NOMO-1 (cell line): ENCODE measurements around the gene PITRM1.
"Not testable (repeated sequence)": the region's sequence is repeated elsewhere in the genome, so short reads cannot be mapped to it uniquely, and the experiment has no call there.

ENCODE experiments used
- DNase-seq, 2 experiments: peaks; one replicate each; lab custom pipeline; 2025; ENCODE audit not compliant: unreplicated experiment in 2 of 2; lab: John Stamatoyannopoulos, UW

PITRM1 gene

GRCh38 chr10:3106328-3106727 lies 66.3 kb downstream of the PITRM1 start:
- not testable (repeated sequence) for DNase-seq

GRCh38 chr10:3105905-3106304 lies 66.7 kb downstream of the PITRM1 start:
- DNase-seq, result no peak

- no peak for DNase-seq
Observed at GRCh38 chr10:3105166-3105565, 67.4 kb downstream of the PITRM1 start.

GRCh38 chr10:3104251-3104918 lies 68.2 kb downstream of the PITRM1 start:
- no peak for DNase-seq

GRCh38 chr10:3103646-3104045 lies 68.9 kb downstream of the PITRM1 start:
- no peak for DNase-seq

- DNase-seq, result no peak
Observed at GRCh38 chr10:3102720-3103427, 69.7 kb downstream of the PITRM1 start.

- DNase-seq, result no peak
Observed at GRCh38 chr10:3100856-3101640, 71.5 kb downstream of the PITRM1 start.

- DNase-seq, result no peak
Observed at GRCh38 chr10:3100093-3100792, 72.3 kb downstream of the PITRM1 start.

- DNase-seq, result peak in 1 of 2 experiments; percentile 29
Observed at GRCh38 chr10:3099291-3100092, 73.1 kb downstream of the PITRM1 start.

- DNase-seq, result no peak
Observed at GRCh38 chr10:3098689-3099088, 73.9 kb downstream of the PITRM1 start.

- DNase-seq, result no peak
Observed at GRCh38 chr10:3097160-3097559, 75.4 kb downstream of the PITRM1 start.

- no peak for DNase-seq
Observed at GRCh38 chr10:3096149-3096548, 76.4 kb downstream of the PITRM1 start.

- DNase-seq, result peak; percentile 90 to 95
Observed at GRCh38 chr10:3095373-3096139, 77.0 kb downstream of the PITRM1 start.

- no peak for DNase-seq
Observed at GRCh38 chr10:3094609-3095036, 78.0 kb downstream of the PITRM1 start.

- DNase-seq, result no peak
Observed at GRCh38 chr10:3093996-3094395, 78.6 kb downstream of the PITRM1 start.

GRCh38 chr10:3091921-3092320 lies 80.7 kb downstream of the PITRM1 start:
- DNase-seq, result no peak

GRCh38 chr10:3090914-3091787 lies 81.4 kb downstream of the PITRM1 start:
- DNase-seq, result no peak

- DNase-seq, result no peak
Observed at GRCh38 chr10:3090388-3090787, 82.2 kb downstream of the PITRM1 start.
